Smooth muscle cell (in vitro differentiated cells): ENCODE results near the gene C19orf47. TPM values are rescaled to one million over a fixed set of nuclear protein-coding genes. Genes with fewer than 3 reads are reported as not detected.

Experiments used
- DNase-seq: peaks from one replicate; lab custom pipeline; 2025; ENCODE audit not compliant: unreplicated experiment; lab: John Stamatoyannopoulos, UW
- H2AFZ ChIP-seq: fragments of 200-600 bp; sonication (generic); 2 replicates; pipeline ENCODE4 v1.6.0; 2016; ENCODE audit warnings: antibody characterized with exemption, low read depth, mild to moderate bottlenecking
- H3F3A ChIP-seq: fragments of 200-600 bp; sonication (generic); 2 replicates; pipeline ENCODE4 v1.6.0; 2017; ENCODE audit warnings: antibody characterized with exemption, low read depth
- H3K27ac ChIP-seq: fragments of 200-600 bp; sonication (generic); 2 replicates; pipeline ENCODE4 v1.5.1; 2016; ENCODE audit warnings: low read depth, mild to moderate bottlenecking
- H3K27me3 ChIP-seq: fragments of 200-600 bp; sonication (generic); 2 replicates; pipeline ENCODE4 v1.6.1; 2016; ENCODE audit warnings: low read depth, mild to moderate bottlenecking
- H3K36me3 ChIP-seq: fragments of 200-600 bp; sonication (generic); 2 replicates; pipeline ENCODE4 v1.5.1; 2016; ENCODE audit warnings: low read depth
- H3K4me1 ChIP-seq: fragments of 200-600 bp; sonication (generic); 2 replicates; pipeline ENCODE4 v1.5.1; 2016; ENCODE audit warnings: low read depth
- H3K4me2 ChIP-seq: fragments of 200-600 bp; sonication (generic); 2 replicates; pipeline ENCODE4 v1.6.0; 2016; ENCODE audit warnings: mild to moderate bottlenecking
- H3K4me3 ChIP-seq: fragments of 200-600 bp; sonication (generic); 2 replicates; pipeline ENCODE4 v1.5.1; 2016; ENCODE audit warnings: mild to moderate bottlenecking
- H3K79me2 ChIP-seq: fragments of 200-600 bp; sonication (generic); 2 replicates; pipeline ENCODE4 v1.6.0; 2016; ENCODE audit warnings: low read depth, mild to moderate bottlenecking
- H3K9ac ChIP-seq: fragments of 200-600 bp; sonication (generic); 2 replicates; pipeline ENCODE4 v1.6.0; 2016; ENCODE audit warnings: low read depth
- H3K9me3 ChIP-seq: fragments of 200-600 bp; sonication (generic); replicated peaks from 2 replicates; pipeline ENCODE4 v1.5.1; 2016; ENCODE audit warnings: low read depth
- H4K20me1 ChIP-seq: fragments of 200-600 bp; sonication (generic); 2 replicates; pipeline ENCODE4 v1.6.0; 2016; ENCODE audit warnings: low read depth
- CTCF ChIP-seq: fragments of 200-600 bp; sonication (generic); IDR thresholded peaks from 2 replicates; pipeline ENCODE4 v1.5.1; 2017; ENCODE audit warnings: borderline replicate concordance, mild to moderate bottlenecking, antibody characterized with exemption; ENCODE audit not compliant: insufficient read depth, poor library complexity, severe bottlenecking
- WGBS: methylation state at CpG from one replicate; pipeline ENCODE4 v1.1.7; 2016; ENCODE audit warnings: low lambda C conversion rate; 5-methylcytosine and 5-hydroxymethylcytosine counted together
- polyA plus RNA-seq: library from polyadenylated mRNA; unstranded; fragments of >200 nt; fragmentation: Nextera tagmentation; extraction: Ambion mirVana; gene quantifications from 2 replicates; pipeline ENCODE4 v1.2.1, GENCODE V29; 2016
- total RNA-seq: library from RNA; depleted of rRNA; stranded (reverse); fragments of >200 nt; gene quantifications from 2 replicates; pipeline ENCODE4 v1.2.3, GENCODE V29; 2014

Gene C19orf47
- total and polyA plus RNA-seq, 2 experiments from 2014 or later = 6.3 to 9.3 TPM

GRCh38 chr19:40392894-40393517 lies 44.8 kb upstream of the C19orf47 start:
- Histone ChIP-seq H3K4me2 (no peak overlapping the region), H3K27ac (no peak overlapping the region), H3F3A (no peaks in the 10 kb centered on the region), H2AFZ (no peak overlapping the region), H3K9me3 (no peaks in the 10 kb centered on the region), H3K27me3 (no peaks in the 10 kb centered on the region), H3K79me2 (no peaks in the 10 kb centered on the region), H3K4me3 (no peak overlapping the region), H3K36me3 (no peaks in the 10 kb centered on the region), H3K9ac (no peak overlapping the region), H3K4me1 (no peaks in the 10 kb centered on the region), H4K20me1 (no peaks in the 10 kb centered on the region)
- no peak for TF ChIP-seq CTCF
- 76% methylated on average over 9 of the region's 9 CpGs for WGBS
- no peak for DNase-seq

GRCh38 chr19:40392123-40392522 lies 43.9 kb upstream of the C19orf47 start:
- H3K27ac ChIP-seq = no peak overlapping the region
- TF ChIP-seq CTCF = no peak
- H4K20me1 ChIP-seq = no peaks in the 10 kb centered on the region
- no peaks in the 10 kb centered on the region for H3K27me3 ChIP-seq
- H3K79me2 ChIP-seq = no peaks in the 10 kb centered on the region
- H3K4me2 ChIP-seq = no peak overlapping the region
- no peaks in the 10 kb centered on the region for H3K4me1 ChIP-seq
- 88% methylated on average over 8 of the region's 8 CpGs for WGBS
- H2AFZ ChIP-seq = no peak overlapping the region
- no peaks in the 10 kb centered on the region for H3K36me3 ChIP-seq
- no peaks in the 10 kb centered on the region for H3K9me3 ChIP-seq
- H3K9ac ChIP-seq = no peak overlapping the region
- no peaks in the 10 kb centered on the region for H3F3A ChIP-seq
- DNase-seq = no peak
- no peak overlapping the region for H3K4me3 ChIP-seq

GRCh38 chr19:40390084-40390742 lies 42.0 kb upstream of the C19orf47 start, which contains the start of gene HIPK4:
Gene HIPK4, minus strand, starts transcription at chr19:40390181. Its CDS starts 279 bp downstream, at chr19:40389902.
- Histone ChIP-seq H3K4me3 (no peak within 1 kb of the TSS), H3K4me2 (no peak within 1 kb of the TSS), H3K4me1 (no peaks in the 10 kb centered on the region), H3K9ac (no peak within 1 kb of the TSS), H3K27ac (no peak within 1 kb of the TSS), H3K27me3 (no peaks in the 10 kb centered on the region), H2AFZ (no peak within 1 kb of the TSS), H3K9me3 (no peaks in the 10 kb centered on the region), H4K20me1 (no peaks in the 10 kb centered on the region), H3K36me3 (no peaks in the 10 kb centered on the region), H3F3A (no peaks in the 10 kb centered on the region), H3K79me2 (no peaks in the 10 kb centered on the region)
- 91% methylated on average over 10 of the region's 10 CpGs for WGBS
- no peak for TF ChIP-seq CTCF
- DNase-seq = no peak
